ENCODE measurements around the gene EPAS1. TPM values are rescaled to one million over a fixed set of nuclear protein-coding genes. Genes with fewer than 3 reads are reported as not detected.

The EPAS1 gene
- total and polyA plus RNA-seq, 2 of the 13 experiments (the other 11 are each of a cell fraction or from before 2014, with no cell fraction given): 47.1 to 182 TPM

GRCh38 chr2:46369783-46370182 is 72.6 kb downstream of the EPAS1 start:
- no peak for DNase-seq (ENCODE audit: low spot score)
- Histone ChIP-seq H3K4me2 (ENCODE audit: low read depth, low read length) (no peak overlapping the region), H3K27me3 (ENCODE audit: control insufficient read depth in 1 of 2, insufficient read depth in 2 of 2, low read length in 2 of 2) (no peaks in the 10 kb centered on the region), H3K79me2 (ENCODE audit: insufficient read depth, low read length) (no peaks in the 10 kb centered on the region), H3K4me3 (replicated peaks in 1 of 3; ENCODE audit: insufficient read depth in 1 of 3, low read depth in 2 of 3, low read length in 3 of 3) (no peak overlapping the region), H3K4me1 (ENCODE audit: insufficient read depth, low read length) (peaks cover 23% of the 10 kb centered on the region), H4K20me1 (ENCODE audit: insufficient read depth, low read length) (no peaks in the 10 kb centered on the region), H2AFZ (ENCODE audit: low read length) (no peak overlapping the region), H3K27ac (ENCODE audit: extremely low read length, insufficient read depth, low read length) (no peak overlapping the region), H3K9me3 (ENCODE audit: low read length) (no peaks in the 10 kb centered on the region), H3K9ac (ENCODE audit: insufficient read depth, low read depth, low read length) (no peak overlapping the region), H3K36me3 (replicated peaks in 1 of 2; ENCODE audit: control insufficient read depth in 1 of 2, insufficient read depth in 2 of 2, low read length in 2 of 2) (peaks cover 52 to 97% of the 10 kb centered on the region in 2 experiments)
- no peak for FAIRE-seq
- in situ Hi-C loops (cut with HindIII; ENCODE audit: extremely low pct_ligation_motif_present, low pct_unique_long_range_greater_than_20kb) (loop anchor here (5.0 to 10.0 kb wide), 2 partner anchors 355 to 377 kb away; no protein-coding TSS in a partner anchor), intact Hi-C loops (cut with micrococcal nuclease; ENCODE audit: unreplicated experiment) (no loop called here)
- ATAC-seq: no peak
- no TSS peak for BruUV-seq (replicated peaks)
- POLR2A ChIA-PET: no interaction called here
- CTCF ChIA-PET (ENCODE audit: low intra/inter-chr PET ratio, low total read pairs): no interaction called here
- WGBS (ENCODE audit: low lambda C conversion rate): 97% methylated on average over 5 of the region's 5 CpGs
- no peak for TF ChIP-seq ZFP1 (CRISPR knock-in tag; IDR thresholded peaks at IDR 0.05)
- no peak for TF ChIP-seq ZBTB3 (CRISPR knock-in tag; IDR thresholded peaks at IDR 0.05; ENCODE audit: borderline replicate concordance, low read depth)
- TF ChIP-seq MATR3 (CRISPR knock-in tag; IDR thresholded peaks at IDR 0.05): no peak
- no peak for TF ChIP-seq NFATC3 (CRISPR knock-in tag; IDR thresholded peaks at IDR 0.05)
- TF ChIP-seq TEAD3 (CRISPR knock-in tag; optimal IDR thresholded peaks at IDR 0.05; ENCODE audit: borderline replicate concordance): no peak
- TF ChIP-seq ZSCAN12 (CRISPR knock-in tag; IDR thresholded peaks at IDR 0.05): no peak
- no peak for TF ChIP-seq ZNF180 (CRISPR knock-in tag; IDR thresholded peaks at IDR 0.05; ENCODE audit: borderline replicate concordance, low read depth)
- no peak for TF ChIP-seq ZNF891 (CRISPR knock-in tag; IDR thresholded peaks at IDR 0.05)
- TF ChIP-seq ZNF639 (CRISPR knock-in tag; conservative IDR thresholded peaks at IDR 0.05): no peak
- no peak for TF ChIP-seq SNAI1 (CRISPR knock-in tag; IDR thresholded peaks at IDR 0.05; ENCODE audit: borderline replicate concordance)
- TF ChIP-seq NFKB2 (CRISPR knock-in tag; IDR thresholded peaks at IDR 0.05; ENCODE audit: borderline replicate concordance): no peak
- no peak for TF ChIP-seq CBX5 (CRISPR knock-in tag; IDR thresholded peaks at IDR 0.05; ENCODE audit: borderline replicate concordance)
- TF ChIP-seq MYPOP (CRISPR knock-in tag; IDR thresholded peaks at IDR 0.05): no peak
- TF ChIP-seq BORCS8-MEF2B (CRISPR knock-in tag; IDR thresholded peaks at IDR 0.05): no peak
- no peak for TF ChIP-seq NCOA1 (CRISPR knock-in tag; IDR thresholded peaks at IDR 0.05)
- TF ChIP-seq ZNF790 (CRISPR knock-in tag; IDR thresholded peaks at IDR 0.05; ENCODE audit: borderline replicate concordance): no peak
- no peak for TF ChIP-seq CTCF (CRISPR knock-in tag; IDR thresholded peaks at IDR 0.05)
- TF ChIP-seq SIX4 (CRISPR knock-in tag; IDR thresholded peaks at IDR 0.05): no peak
